ENCODE results near the gene SMIM22.

Gene SMIM22

GRCh38 chr16:4801051-4801961 lies 6.1 kb downstream of the SMIM22 start:
- DNase-seq, result no peak
- peak overlapping the region; percentile 56 to 87 (median 81) for H3K4me3 ChIP-seq (ENCODE audit: control insufficient read depth in 1 of 7, extremely low read depth in 1 of 7, insufficient read depth in 4 of 7, low read depth in 2 of 7, low read length in 6 of 7)
- ChIA-PET POLR2A (no interaction called here), CTCF (interaction anchor here (1.0 to 1.7 kb wide), 2 partner anchors 11 to 42 kb away, joined by 3 to 4 read pairs; no protein-coding TSS in a partner anchor)
- no peaks in the 10 kb centered on the region for H3K27me3 ChIP-seq (replicated peaks in 2 of 5; ENCODE audit: control insufficient read depth in 4 of 5, insufficient read depth in 5 of 5, low read length in 4 of 5)
- 62% methylated on average over 15 of the region's 29 CpGs for WGBS (ENCODE audit: insufficient coverage)
- H3K9me3 ChIP-seq (ENCODE audit: control extremely low read depth in 1 of 5, control insufficient read depth in 4 of 5, insufficient read depth in 2 of 5, low read depth in 1 of 5, low read length in 4 of 5), result no peaks in the 10 kb centered on the region
- H3K36me3 ChIP-seq (ENCODE audit: control insufficient read depth in 4 of 4, insufficient read depth in 4 of 4, low read length in 3 of 4), result peaks cover 0 to 27% (median 17%) of the 10 kb centered on the region in 4 experiments
- peak overlapping the region in 1 of 2 experiments; percentile 40 for H3K27ac ChIP-seq (ENCODE audit: insufficient read depth in 1 of 2, low read depth in 1 of 2, low read length in 2 of 2, poor library complexity in 1 of 2, severe bottlenecking in 2 of 2)
- peaks cover 0 to 33% (median 25%) of the 10 kb centered on the region in 4 experiments for H3K4me1 ChIP-seq (ENCODE audit: control extremely low read depth in 1 of 4, control insufficient read depth in 4 of 4, insufficient read depth in 4 of 4, low read length in 3 of 4)

DNA sequence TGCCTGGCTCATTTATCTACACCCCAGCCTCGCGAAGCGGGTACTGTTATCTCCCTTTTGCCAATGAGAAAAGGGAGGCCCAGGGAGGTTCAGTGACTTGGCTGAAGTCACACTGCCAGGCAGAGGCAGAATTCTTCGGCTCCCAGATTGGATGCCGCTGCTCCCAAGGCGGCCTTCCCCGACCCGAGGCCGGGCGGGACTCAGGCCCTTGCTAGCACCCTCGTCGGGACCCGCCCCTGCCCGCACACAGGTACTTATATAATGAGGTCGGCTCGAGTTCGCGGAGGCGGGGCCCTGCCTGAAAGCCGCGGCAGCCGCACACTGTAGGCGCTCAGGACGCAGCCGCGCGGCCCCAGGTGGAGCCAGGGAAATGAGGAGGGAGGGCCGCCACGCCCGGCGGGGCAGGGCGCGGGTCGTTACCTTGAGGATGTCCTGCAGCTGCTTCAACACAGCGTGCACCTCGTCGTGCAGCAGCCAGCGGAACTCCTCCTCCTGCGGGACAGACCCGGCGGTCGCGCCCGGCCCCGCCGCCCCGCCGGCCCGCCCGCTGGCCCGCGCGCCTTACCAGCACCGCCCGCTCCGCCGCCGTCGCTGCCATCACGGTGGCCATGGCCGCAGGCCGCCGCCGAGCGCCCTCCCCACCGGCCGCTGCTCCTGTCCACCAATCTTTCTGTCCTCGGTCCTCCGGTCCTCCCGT lies 6.9 kb downstream of the SMIM22 start, which contains the start of gene ROGDI:
Gene ROGDI (minus strand): TSS at position 672 of the 697 bp plus-strand sequence. CDS start 62 bp downstream, at position 610.
- ChIA-PET CTCF (interaction anchor here (1.3 to 1.7 kb wide), 3 partner anchors 12 to 42 kb away, joined by 3 to 4 read pairs (median 3); no protein-coding TSS in a partner anchor), POLR2A (interaction anchor here (0.5 kb wide), 1 partner anchor 52 kb away, joined by 3 read pairs; no protein-coding TSS in a partner anchor)
- WGBS (ENCODE audit: insufficient coverage), result 0% methylated on average over 52 of the region's 70 CpGs
- Histone ChIP-seq H3K4me1 (ENCODE audit: control extremely low read depth in 1 of 4, control insufficient read depth in 4 of 4, insufficient read depth in 4 of 4, low read length in 3 of 4) (peaks cover 0 to 33% (median 25%) of the 10 kb centered on the region in 4 experiments), H3K9me3 (ENCODE audit: control extremely low read depth in 1 of 5, control insufficient read depth in 4 of 5, insufficient read depth in 2 of 5, low read depth in 1 of 5, low read length in 4 of 5) (no peaks in the 10 kb centered on the region), H3K4me3 (ENCODE audit: control insufficient read depth in 1 of 7, extremely low read depth in 1 of 7, insufficient read depth in 4 of 7, low read depth in 2 of 7, low read length in 6 of 7) (peak within 1 kb of the TSS; percentile 56 to 87 (median 81)), H3K27me3 (replicated peaks in 2 of 5; ENCODE audit: control insufficient read depth in 4 of 5, insufficient read depth in 5 of 5, low read length in 4 of 5) (no peaks in the 10 kb centered on the region), H3K36me3 (ENCODE audit: control insufficient read depth in 4 of 4, insufficient read depth in 4 of 4, low read length in 3 of 4) (peaks cover 0 to 30% (median 19%) of the 10 kb centered on the region in 4 experiments), H3K27ac (ENCODE audit: insufficient read depth in 1 of 2, low read depth in 1 of 2, low read length in 2 of 2, poor library complexity in 1 of 2, severe bottlenecking in 2 of 2) (peak within 1 kb of the TSS in 1 of 2 experiments; percentile 58)
- peak; percentile 26 to 66 (median 55) for DNase-seq

DNA sequence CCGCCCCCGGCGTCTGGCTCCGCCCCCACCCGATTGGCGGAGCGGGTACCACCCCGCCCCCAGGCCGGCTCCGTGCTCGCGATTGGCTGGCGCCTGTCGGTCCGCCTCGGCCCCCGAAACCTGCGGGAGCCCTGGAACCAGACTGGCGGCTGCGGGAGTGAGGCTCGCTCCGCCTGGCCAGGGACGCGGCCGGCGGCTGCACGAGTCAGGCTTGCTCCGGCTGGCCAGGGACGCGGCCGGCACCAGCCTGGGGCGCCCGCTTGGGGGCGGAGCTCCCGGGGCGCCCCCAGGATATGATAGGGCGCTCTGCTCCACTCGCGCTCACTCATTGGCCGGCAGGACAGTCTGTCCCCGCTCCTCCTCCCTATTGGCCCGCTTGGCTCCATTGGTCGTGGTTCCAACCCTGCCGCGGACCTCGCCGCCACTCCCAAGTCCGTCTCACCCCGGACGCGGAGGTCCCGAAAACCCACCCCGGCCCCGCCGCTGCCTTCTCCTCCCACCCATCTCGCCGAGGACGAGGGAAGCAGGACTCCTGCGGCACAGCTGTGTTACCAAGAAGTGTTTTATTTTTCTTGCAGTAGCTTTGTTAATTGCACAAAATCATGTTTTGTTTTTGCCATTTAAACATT lies 7.6 kb downstream of the SMIM22 start:
- Histone ChIP-seq H3K4me1 (ENCODE audit: control extremely low read depth in 1 of 4, control insufficient read depth in 4 of 4, insufficient read depth in 4 of 4, low read length in 3 of 4) (peaks cover 0 to 33% (median 25%) of the 10 kb centered on the region in 4 experiments), H3K9me3 (ENCODE audit: control extremely low read depth in 1 of 5, control insufficient read depth in 4 of 5, insufficient read depth in 2 of 5, low read depth in 1 of 5, low read length in 4 of 5) (no peaks in the 10 kb centered on the region), H3K27ac (ENCODE audit: insufficient read depth in 1 of 2, low read depth in 1 of 2, low read length in 2 of 2, poor library complexity in 1 of 2, severe bottlenecking in 2 of 2) (peak overlapping the region in 1 of 2 experiments; percentile 58), H3K4me3 (ENCODE audit: control insufficient read depth in 1 of 7, extremely low read depth in 1 of 7, insufficient read depth in 4 of 7, low read depth in 2 of 7, low read length in 6 of 7) (peak overlapping the region; percentile 56 to 87 (median 81)), H3K27me3 (replicated peaks in 2 of 5; ENCODE audit: control insufficient read depth in 4 of 5, insufficient read depth in 5 of 5, low read length in 4 of 5) (no peaks in the 10 kb centered on the region), H3K36me3 (ENCODE audit: control insufficient read depth in 4 of 4, insufficient read depth in 4 of 4, low read length in 3 of 4) (peaks cover 2 to 34% (median 21%) of the 10 kb centered on the region in 4 experiments)
- DNase-seq, result peak; percentile 81 to 87 (median 83)
- POLR2A ChIA-PET, result interaction anchor here (0.5 kb wide), 1 partner anchor 52 kb away, joined by 3 read pairs; no protein-coding TSS in a partner anchor
- CTCF ChIA-PET, result interaction anchor here (0.7 to 1.7 kb wide), 5 partner anchors 12 to 135 kb away, joined by 3 to 4 read pairs (median 3); partner anchors contain the start of genes ANKS3 and DNAAF8
- WGBS (ENCODE audit: insufficient coverage), result 0% methylated on average over 39 of the region's 59 CpGs

DNA sequence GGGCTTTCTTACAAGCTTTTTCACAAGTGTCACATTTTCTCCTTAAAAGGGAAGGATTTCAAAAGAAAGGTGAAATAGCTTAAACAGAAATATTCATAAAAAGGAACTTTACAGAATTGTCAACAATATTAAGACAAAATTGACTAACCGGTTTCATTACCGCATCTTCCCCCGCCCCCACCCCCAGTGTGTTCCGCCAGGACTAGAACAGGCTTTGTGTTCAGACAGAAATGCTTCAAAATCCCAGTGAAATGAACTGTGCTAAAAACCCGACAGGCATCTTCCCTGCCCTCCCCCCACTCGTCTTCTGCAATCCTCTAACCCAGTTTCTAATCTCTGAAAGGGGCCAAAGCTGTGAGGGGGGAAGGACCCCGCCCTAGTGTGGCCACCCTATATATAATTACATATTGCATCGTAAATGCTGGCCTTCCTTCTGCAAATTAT lies 8.3 kb downstream of the SMIM22 start:
- CTCF ChIA-PET, result interaction anchor here (0.7 to 1.5 kb wide), 4 partner anchors 11 to 136 kb away, joined by 3 read pairs; partner anchors contain the start of genes ANKS3 and DNAAF8
- Histone ChIP-seq H3K27ac (ENCODE audit: insufficient read depth in 1 of 2, low read depth in 1 of 2, low read length in 2 of 2, poor library complexity in 1 of 2, severe bottlenecking in 2 of 2) (peak overlapping the region in 1 of 2 experiments; percentile 58), H3K4me3 (ENCODE audit: control insufficient read depth in 1 of 7, extremely low read depth in 1 of 7, insufficient read depth in 4 of 7, low read depth in 2 of 7, low read length in 6 of 7) (peak overlapping the region in 3 of 7 experiments; percentile 76 to 82 (median 81)), H3K27me3 (replicated peaks in 2 of 5; ENCODE audit: control insufficient read depth in 4 of 5, insufficient read depth in 5 of 5, low read length in 4 of 5) (no peaks in the 10 kb centered on the region), H3K36me3 (ENCODE audit: control insufficient read depth in 4 of 4, insufficient read depth in 4 of 4, low read length in 3 of 4) (peaks cover 2 to 34% (median 22%) of the 10 kb centered on the region in 4 experiments), H3K4me1 (ENCODE audit: control extremely low read depth in 1 of 4, control insufficient read depth in 4 of 4, insufficient read depth in 4 of 4, low read length in 3 of 4) (peaks cover 0 to 33% (median 25%) of the 10 kb centered on the region in 4 experiments), H3K9me3 (ENCODE audit: control extremely low read depth in 1 of 5, control insufficient read depth in 4 of 5, insufficient read depth in 2 of 5, low read depth in 1 of 5, low read length in 4 of 5) (no peaks in the 10 kb centered on the region)
- 63% methylated on average over 2 of the region's 8 CpGs for WGBS (ENCODE audit: insufficient coverage)
- no peak for DNase-seq
- POLR2A ChIA-PET, result no interaction called here

DNA sequence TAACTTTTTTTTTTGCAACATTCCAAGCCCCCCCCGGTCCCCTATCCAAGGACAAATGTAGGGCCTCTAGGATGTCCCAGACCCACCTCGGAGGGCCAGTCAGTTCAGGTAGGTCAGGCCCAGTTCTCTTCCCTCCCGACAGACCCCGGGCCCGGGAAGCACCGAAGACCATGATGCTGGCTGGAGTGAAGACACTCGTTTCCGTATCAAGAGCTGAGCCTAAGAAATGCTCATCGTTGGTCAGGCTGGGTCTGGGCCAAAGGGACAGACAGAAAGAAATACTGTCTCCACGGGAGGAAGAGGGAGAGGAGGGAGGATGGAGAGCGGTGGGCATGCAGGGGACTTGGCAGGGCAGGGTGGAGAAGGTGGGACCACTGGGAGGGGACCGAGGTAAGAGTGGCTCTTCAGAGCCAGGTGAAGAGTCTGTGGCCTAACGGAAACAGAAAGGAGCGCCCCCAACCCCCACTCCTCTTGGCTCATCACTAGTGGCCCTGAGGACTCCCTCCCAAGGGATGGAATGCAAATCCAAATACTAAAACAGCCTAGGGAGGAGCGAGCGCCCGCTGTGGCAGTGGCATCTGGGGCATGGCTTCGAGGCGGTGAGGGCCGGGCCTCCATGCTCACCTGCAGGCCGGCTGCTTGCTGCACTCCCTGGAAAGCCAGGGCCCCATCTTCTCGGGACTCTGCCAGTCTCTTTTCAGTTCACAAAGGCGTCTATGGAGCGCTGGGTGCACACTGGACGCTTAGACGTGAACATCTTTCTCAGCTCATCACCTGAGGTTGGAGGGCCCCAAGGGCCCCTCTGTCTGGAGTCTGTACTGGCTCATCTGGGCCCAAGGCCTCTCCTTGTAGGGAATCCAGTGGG lies 9.0 kb downstream of the SMIM22 start:
- ChIA-PET CTCF (interaction anchor here (0.7 to 1.5 kb wide), 3 partner anchors 14 to 17 kb away, joined by 3 read pairs; no protein-coding TSS in a partner anchor), POLR2A (no interaction called here)
- H3K27me3 ChIP-seq (replicated peaks in 2 of 5; ENCODE audit: control insufficient read depth in 4 of 5, insufficient read depth in 5 of 5, low read length in 4 of 5), result no peaks in the 10 kb centered on the region
- H3K4me3 ChIP-seq (ENCODE audit: control insufficient read depth in 1 of 7, extremely low read depth in 1 of 7, insufficient read depth in 4 of 7, low read depth in 2 of 7, low read length in 6 of 7), result no peak overlapping the region
- H3K36me3 ChIP-seq (ENCODE audit: control insufficient read depth in 4 of 4, insufficient read depth in 4 of 4, low read length in 3 of 4), result peaks cover 4 to 36% (median 22%) of the 10 kb centered on the region in 4 experiments
- H3K4me1 ChIP-seq (ENCODE audit: control extremely low read depth in 1 of 4, control insufficient read depth in 4 of 4, insufficient read depth in 4 of 4, low read length in 3 of 4), result peaks cover 0 to 33% (median 25%) of the 10 kb centered on the region in 4 experiments
- H3K9me3 ChIP-seq (ENCODE audit: control extremely low read depth in 1 of 5, control insufficient read depth in 4 of 5, insufficient read depth in 2 of 5, low read depth in 1 of 5, low read length in 4 of 5), result no peaks in the 10 kb centered on the region
- no peak overlapping the region for H3K27ac ChIP-seq (ENCODE audit: insufficient read depth in 1 of 2, low read depth in 1 of 2, low read length in 2 of 2, poor library complexity in 1 of 2, severe bottlenecking in 2 of 2)
- WGBS (ENCODE audit: insufficient coverage), result 97% methylated on average over 24 of the region's 26 CpGs
- no peak for DNase-seq

DNA sequence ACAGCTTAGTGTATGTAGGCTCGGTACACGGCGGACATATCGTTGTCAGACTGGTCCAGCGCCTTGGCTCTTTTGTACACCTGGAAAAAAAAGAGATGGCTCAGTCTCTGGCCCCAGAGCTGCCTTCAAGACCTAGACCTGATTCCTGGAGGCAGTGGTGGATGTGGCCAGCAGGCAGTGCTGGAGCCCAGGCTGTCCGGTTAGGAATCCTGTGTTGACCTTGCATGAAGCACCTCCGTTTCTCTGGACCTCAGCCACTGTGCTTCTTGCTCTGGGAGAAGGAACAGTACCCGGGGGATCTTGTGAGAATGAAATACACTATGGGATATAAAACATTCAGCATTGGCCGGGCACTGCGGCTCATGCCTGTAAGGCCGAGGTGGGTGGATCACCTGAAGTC lies 10.1 kb downstream of the SMIM22 start:
- Histone ChIP-seq H3K4me3 (ENCODE audit: control insufficient read depth in 1 of 7, extremely low read depth in 1 of 7, insufficient read depth in 4 of 7, low read depth in 2 of 7, low read length in 6 of 7) (no peak overlapping the region), H3K9me3 (ENCODE audit: control extremely low read depth in 1 of 5, control insufficient read depth in 4 of 5, insufficient read depth in 2 of 5, low read depth in 1 of 5, low read length in 4 of 5) (no peaks in the 10 kb centered on the region), H3K36me3 (ENCODE audit: control insufficient read depth in 4 of 4, insufficient read depth in 4 of 4, low read length in 3 of 4) (peaks cover 7 to 40% (median 24%) of the 10 kb centered on the region in 4 experiments), H3K27ac (ENCODE audit: insufficient read depth in 1 of 2, low read depth in 1 of 2, low read length in 2 of 2, poor library complexity in 1 of 2, severe bottlenecking in 2 of 2) (no peak overlapping the region), H3K27me3 (replicated peaks in 2 of 5; ENCODE audit: control insufficient read depth in 4 of 5, insufficient read depth in 5 of 5, low read length in 4 of 5) (no peaks in the 10 kb centered on the region), H3K4me1 (ENCODE audit: control extremely low read depth in 1 of 4, control insufficient read depth in 4 of 4, insufficient read depth in 4 of 4, low read length in 3 of 4) (peaks cover 0 to 28% (median 21%) of the 10 kb centered on the region in 4 experiments)
- 96% methylated on average over 8 of the region's 11 CpGs for WGBS (ENCODE audit: insufficient coverage)
- POLR2A ChIA-PET, result no interaction called here
- CTCF ChIA-PET, result no interaction called here
- DNase-seq, result no peak

Measured in common myeloid progenitor, CD34-positive (primary cell).